Progenitor cell of endocrine pancreas (in vitro differentiated cells): ENCODE measurements around the gene VGLL4. TPM values are rescaled to one million over a fixed set of nuclear protein-coding genes. Genes with fewer than 3 reads are reported as not detected.

Experiments used
- DNase-seq: peaks from one replicate; pipeline ENCODE4 v3.0.0; 2021; ENCODE audit warnings: low spot score; ENCODE audit not compliant: unreplicated experiment
- H3K27ac Mint-ChIP-seq: 2 replicates; pipeline ENCODE4 v1.8.0; 2021; ENCODE audit warnings: mild to moderate bottlenecking, moderate library complexity, mixed read lengths
- H3K27me3 Mint-ChIP-seq: 2 replicates; pipeline ENCODE4 v1.8.0; 2021; ENCODE audit warnings: mixed read lengths
- H3K36me3 Mint-ChIP-seq: 2 replicates; pipeline ENCODE4 v1.8.0; 2022; ENCODE audit warnings: mixed read lengths; ENCODE audit not compliant: insufficient read depth
- H3K4me1 Mint-ChIP-seq: 2 replicates; pipeline ENCODE4 v1.8.0; 2021; ENCODE audit warnings: low read depth, mixed read lengths
- H3K4me3 Mint-ChIP-seq: 2 replicates; pipeline ENCODE4 v1.8.0; 2021; ENCODE audit warnings: low read depth, mild to moderate bottlenecking, moderate library complexity, mixed read lengths
- H3K9me3 Mint-ChIP-seq: 2 replicates; pipeline ENCODE4 v1.8.0; 2021; ENCODE audit warnings: low read depth, mixed read lengths
- total RNA-seq: library from RNA; stranded (reverse); gene quantifications from 2 replicates; pipeline ENCODE4 v1.2.1, GENCODE V29; 2021
- TF ChIP-seq, protein P1 (sequence below): fragments of 200-600 bp; sonication (generic); IDR thresholded peaks from one replicate; pipeline ENCODE4 v1.5.0; 2021; ENCODE audit warnings: antibody characterized with exemption, mild to moderate bottlenecking; ENCODE audit not compliant: unreplicated experiment

Gene VGLL4
- total RNA-seq, 1 donor from 2014 or later, result 93.2 TPM

DNA sequence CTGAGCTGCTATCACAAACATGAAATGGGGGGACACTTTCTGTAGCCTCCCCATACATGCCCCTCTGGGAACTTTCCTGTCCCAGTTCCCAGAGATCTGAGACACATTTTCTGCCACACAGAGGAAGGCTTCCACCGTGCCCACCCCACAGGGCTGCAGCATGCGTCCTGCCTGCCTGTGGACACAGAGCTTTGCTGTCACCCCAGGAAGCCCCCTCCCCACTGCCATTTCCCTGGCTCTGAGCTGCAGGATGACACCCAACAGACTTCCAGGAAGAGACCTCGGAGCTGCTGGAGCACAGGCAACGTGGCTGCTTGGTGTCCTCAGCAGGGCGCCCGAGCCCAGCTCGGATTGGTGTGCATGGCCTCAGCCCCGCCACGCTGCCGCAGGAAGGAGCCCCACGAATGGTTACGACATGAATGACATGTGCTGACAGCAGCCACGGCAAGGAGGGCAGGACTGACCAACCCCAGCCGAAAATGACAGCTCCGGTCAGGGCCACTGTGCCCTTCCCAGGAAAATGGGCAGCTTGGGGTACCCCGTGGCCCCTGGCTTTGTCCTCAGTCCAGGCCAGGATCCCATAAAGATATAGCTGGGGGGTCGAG lies 81.3 kb downstream of the VGLL4 start:
- TF ChIP-seq, protein P1, sequence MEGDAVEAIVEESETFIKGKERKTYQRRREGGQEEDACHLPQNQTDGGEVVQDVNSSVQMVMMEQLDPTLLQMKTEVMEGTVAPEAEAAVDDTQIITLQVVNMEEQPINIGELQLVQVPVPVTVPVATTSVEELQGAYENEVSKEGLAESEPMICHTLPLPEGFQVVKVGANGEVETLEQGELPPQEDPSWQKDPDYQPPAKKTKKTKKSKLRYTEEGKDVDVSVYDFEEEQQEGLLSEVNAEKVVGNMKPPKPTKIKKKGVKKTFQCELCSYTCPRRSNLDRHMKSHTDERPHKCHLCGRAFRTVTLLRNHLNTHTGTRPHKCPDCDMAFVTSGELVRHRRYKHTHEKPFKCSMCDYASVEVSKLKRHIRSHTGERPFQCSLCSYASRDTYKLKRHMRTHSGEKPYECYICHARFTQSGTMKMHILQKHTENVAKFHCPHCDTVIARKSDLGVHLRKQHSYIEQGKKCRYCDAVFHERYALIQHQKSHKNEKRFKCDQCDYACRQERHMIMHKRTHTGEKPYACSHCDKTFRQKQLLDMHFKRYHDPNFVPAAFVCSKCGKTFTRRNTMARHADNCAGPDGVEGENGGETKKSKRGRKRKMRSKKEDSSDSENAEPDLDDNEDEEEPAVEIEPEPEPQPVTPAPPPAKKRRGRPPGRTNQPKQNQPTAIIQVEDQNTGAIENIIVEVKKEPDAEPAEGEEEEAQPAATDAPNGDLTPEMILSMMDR, result no peak
- Mint-ChIP-seq H3K36me3 (peaks cover 16% of the 10 kb centered on the region), H3K27me3 (no peaks in the 10 kb centered on the region), H3K4me3 (no peak overlapping the region), H3K4me1 (peaks cover 2% of the 10 kb centered on the region), H3K9me3 (no peaks in the 10 kb centered on the region), H3K27ac (peak overlapping the region; percentile 45)
- DNase-seq, result no peak

GRCh38 chr3:11560746-11561145 lies 83.0 kb downstream of the VGLL4 start:
- no peak for DNase-seq
- Mint-ChIP-seq H3K36me3 (peaks cover 22% of the 10 kb centered on the region), H3K9me3 (no peaks in the 10 kb centered on the region), H3K27ac (peak overlapping the region; percentile 67), H3K4me3 (no peak overlapping the region), H3K4me1 (peaks cover 4% of the 10 kb centered on the region), H3K27me3 (no peaks in the 10 kb centered on the region)
- TF ChIP-seq, protein P1, result no peak

DNA sequence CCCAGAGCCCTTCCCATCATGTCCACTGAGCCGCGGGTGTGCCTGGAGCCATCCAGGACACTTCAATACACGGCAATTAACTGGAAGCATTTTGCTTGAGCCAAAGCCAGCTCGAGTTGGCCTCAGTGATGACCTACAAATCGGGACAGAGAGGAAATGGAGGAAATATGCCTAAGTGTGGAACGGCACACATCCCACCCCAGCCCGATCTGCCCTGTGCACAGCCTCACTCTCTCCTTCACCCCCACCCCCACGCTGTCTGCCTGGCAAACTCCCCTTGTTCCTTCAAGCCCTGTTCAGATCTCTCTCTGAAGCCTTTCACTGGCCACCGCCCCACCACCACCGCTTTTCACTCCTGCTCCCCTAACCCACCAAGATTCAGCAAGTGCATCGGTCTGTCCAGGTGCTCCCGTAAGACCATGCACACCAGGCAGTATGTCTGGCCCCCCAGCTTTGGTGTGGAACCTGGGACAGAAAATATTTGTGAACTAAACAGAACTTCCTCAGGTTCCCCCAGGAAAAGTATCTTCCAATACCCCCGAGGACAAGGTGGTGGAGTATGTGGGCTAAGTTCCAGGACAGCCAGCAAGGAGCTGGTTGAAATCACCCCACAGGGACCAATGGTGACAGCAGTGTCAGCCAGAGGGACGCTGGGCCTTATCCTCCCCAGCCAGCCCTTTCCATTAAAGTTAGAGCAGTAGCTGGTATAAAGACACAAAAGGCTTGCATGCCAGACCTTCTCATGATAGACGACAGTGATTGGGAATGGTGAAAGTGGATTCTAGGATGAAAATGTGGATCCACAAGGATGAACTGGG lies 83.7 kb downstream of the VGLL4 start:
- DNase-seq, result no peak
- H3K9me3 Mint-ChIP-seq, result no peaks in the 10 kb centered on the region
- H3K4me3 Mint-ChIP-seq, result no peak overlapping the region
- peak overlapping the region; percentile 93 for H3K27ac Mint-ChIP-seq
- H3K27me3 Mint-ChIP-seq, result no peaks in the 10 kb centered on the region
- H3K4me1 Mint-ChIP-seq, result peaks cover 4% of the 10 kb centered on the region
- peaks cover 23% of the 10 kb centered on the region for H3K36me3 Mint-ChIP-seq
- TF ChIP-seq, protein P1, result no peak

DNA sequence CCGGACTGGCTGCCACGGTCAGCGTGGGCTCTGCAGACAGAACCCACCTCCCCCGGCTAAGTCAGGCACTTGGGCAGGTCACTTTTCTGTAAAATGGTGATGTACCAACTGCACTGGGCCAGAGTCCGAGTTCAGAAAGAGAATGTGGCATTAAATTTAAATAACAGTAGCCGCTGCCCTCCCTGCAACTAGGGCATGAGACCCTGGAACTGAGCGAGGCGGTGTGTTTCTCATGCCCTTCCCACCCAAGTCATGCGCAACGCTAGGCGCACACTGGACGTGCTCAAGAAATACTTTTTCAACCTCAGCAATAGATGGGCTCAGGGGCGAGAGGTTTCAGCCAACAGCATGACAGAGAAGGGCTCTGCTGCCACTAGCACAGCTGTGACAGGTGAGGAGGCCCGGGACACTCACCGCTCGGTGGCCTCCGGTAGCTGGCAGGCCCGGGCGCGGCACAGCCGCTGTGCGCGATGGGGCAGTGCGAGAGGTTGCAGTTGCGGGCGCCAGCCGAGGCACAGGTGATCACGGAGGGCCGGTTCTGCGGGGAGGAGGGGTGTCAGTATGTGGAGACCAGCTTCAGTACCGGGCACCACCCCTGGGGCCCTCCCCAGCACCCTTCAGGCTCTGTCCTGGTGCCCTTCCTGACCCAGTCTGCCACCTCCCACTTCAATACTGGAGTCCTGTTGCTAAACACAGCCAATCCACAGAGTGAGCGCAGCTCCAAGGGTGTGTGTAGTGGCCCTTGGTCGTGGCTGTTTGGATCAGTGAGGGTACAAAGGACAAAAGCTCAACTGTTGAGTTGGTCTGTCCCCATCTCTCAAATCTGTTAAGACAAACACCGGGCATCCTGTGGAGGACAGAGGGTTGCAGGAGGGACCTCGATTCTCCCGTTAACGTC lies 84.5 kb downstream of the VGLL4 start:
- Mint-ChIP-seq H3K4me1 (peaks cover 4% of the 10 kb centered on the region), H3K36me3 (peaks cover 23% of the 10 kb centered on the region), H3K9me3 (no peaks in the 10 kb centered on the region), H3K27me3 (no peaks in the 10 kb centered on the region), H3K4me3 (no peak overlapping the region), H3K27ac (peak overlapping the region; percentile 93)
- TF ChIP-seq, protein P1, result no peak
- no peak for DNase-seq

DNA sequence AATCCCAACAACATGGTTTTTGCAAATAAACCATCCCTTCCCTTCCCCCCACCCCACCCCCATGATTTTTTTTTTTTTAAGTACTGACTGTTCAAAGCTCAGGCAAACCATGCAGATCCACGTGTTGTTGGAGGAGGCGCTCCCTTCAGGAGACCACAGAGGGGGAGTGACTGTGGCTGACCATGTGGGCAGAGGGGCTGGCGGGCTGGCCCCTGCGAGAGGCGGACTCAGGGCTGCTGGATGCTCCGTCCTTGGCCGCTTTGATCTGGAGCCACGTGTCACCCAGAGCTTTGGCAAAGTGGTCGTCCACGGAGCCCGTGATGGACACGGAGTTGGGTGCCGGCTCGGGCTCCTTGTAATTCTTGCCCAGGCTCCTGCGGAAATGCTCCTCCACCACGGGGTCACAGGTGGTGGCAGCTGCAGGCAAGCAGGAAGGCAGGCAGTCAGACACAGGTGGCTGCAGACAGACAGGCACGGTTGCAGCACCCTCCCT lies 85.3 kb downstream of the VGLL4 start:
- no peak for DNase-seq
- Mint-ChIP-seq H3K36me3 (peaks cover 20% of the 10 kb centered on the region), H3K27me3 (no peaks in the 10 kb centered on the region), H3K4me3 (no peak overlapping the region), H3K9me3 (no peaks in the 10 kb centered on the region), H3K27ac (peak overlapping the region; percentile 84), H3K4me1 (peaks cover 4% of the 10 kb centered on the region)
- TF ChIP-seq, protein P1, result no peak
